ENCODE results near the gene CPSF4L.

GRCh38 chr17:73200476-73200875, 61.2 kb downstream of the CPSF4L start:
- TF ChIP-seq YY1 (IDR thresholded peaks at IDR 0.05; ENCODE audit: insufficient read depth, insufficient read length) (no peak), ZNF274 (IDR thresholded peaks at IDR 0.05; ENCODE audit: low read depth, low read length) (no peak)
